DMS 273 (cell line): ENCODE data around the gene RTBDN.

Experiments used
- DNase-seq: peaks from one replicate; lab custom pipeline; 2025; ENCODE audit not compliant: unreplicated experiment; lab: John Stamatoyannopoulos, UW

The RTBDN gene

GRCh38 chr19:12793290-12794195, 40.8 kb downstream of the RTBDN start:
- peak; percentile 98 for DNase-seq

GRCh38 chr19:12792853-12793289, 41.5 kb downstream of the RTBDN start:
- peak; percentile 68 for DNase-seq

GRCh38 chr19:12792051-12792852, 42.1 kb downstream of the RTBDN start:
- peak; percentile 92 for DNase-seq

GRCh38 chr19:12791345-12792050, 42.9 kb downstream of the RTBDN start, which contains the start of gene JUNB:
JUNB (plus strand) TSS chr19:12791486; CDS start chr19:12791772, 286 bp downstream.
- DNase-seq = peak; percentile 98

- no peak for DNase-seq
Observed at GRCh38 chr19:12790628-12791344, 43.6 kb downstream of the RTBDN start.

DNA sequence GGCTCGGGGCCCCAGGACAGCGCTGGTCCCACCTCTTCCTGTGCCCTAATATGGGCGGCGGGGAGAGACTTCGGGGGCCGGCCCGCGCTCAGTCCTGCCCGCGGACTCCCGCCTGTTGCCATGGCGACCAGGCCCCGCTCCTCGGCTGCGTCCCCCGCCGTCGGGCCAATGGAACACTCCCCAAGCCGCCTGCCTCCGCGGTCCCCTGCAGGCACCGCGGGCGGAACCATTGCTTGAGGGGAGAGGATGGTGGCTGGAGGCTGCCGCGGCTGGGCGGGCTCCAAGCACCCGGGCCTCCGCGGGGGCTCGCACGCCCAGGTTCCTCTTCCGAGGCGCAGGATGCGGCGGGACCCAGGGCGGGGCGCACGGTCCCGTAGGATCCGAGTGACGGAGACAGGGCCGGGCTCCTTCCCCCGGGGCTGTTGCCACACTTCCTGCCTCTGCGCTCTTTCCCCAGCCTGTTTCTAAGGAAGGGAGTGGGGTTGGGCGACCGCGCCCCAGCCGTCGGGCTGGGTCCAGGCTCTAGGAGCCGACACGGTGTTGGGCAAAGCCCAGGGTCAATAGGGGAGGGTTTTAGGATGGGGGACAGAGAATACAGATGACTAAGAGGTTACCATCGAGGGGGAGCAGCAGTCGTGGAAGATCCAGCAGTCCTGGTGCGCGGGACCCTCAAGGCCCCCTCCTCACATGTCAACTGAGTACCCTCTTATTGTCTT, 44.3 kb downstream of the RTBDN start:
- peak; percentile 99 for DNase-seq

GRCh38 chr19:12789098-12789903, 45.1 kb downstream of the RTBDN start:
- DNase-seq = peak; percentile 82

DNA sequence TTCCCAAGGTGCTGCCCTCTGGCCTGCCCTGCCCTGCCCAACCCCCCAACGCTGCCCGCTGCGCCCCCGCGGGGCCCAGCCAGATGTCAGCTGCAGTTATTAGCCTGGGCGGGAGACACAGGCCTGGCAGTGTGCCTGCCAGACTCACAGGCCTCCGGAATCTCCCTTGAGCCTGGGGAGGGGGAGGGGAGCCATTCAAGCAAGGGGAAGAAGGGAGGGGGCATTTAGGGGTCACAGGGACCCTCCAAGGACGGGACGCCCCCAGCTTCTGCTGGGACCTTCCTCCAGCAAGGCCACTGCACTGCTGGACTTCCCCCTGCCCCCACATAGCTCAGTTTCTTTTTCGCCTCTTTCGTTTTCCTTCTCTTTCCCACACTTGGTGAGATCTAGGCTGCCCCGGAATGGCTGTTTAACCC, 45.7 kb downstream of the RTBDN start:
- DNase-seq = peak; percentile 95

DNA sequence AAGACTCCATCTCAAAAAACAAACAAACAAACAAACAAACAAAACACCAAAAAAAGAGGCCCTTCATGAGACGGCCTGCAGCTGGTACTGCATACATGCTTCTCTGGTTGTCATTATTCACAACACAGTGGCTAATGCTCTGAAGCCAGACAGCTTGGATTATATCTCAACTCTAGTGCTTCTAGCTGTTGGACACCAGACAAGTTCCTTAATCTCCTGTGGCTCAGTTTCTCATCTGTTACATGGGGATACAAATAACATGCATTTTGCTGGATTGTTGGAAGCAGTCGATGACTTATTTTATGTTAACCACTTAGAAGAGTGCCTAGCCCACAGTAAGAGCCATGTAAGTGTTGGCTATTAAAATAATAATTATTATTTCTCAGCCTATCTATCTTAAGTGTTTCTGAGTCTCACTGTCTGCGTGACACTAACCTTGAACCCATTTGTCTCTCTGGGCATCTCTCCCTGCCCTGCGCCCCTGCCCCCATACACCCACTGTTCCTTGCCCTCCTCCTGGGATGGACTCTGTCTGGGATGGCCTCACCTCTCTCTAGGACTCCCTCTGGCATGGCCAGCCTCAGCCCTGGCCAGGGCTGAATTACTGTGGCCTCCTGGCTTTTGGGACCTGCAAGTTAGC, 46.2 kb downstream of the RTBDN start:
- peak; percentile 66 for DNase-seq

DNA sequence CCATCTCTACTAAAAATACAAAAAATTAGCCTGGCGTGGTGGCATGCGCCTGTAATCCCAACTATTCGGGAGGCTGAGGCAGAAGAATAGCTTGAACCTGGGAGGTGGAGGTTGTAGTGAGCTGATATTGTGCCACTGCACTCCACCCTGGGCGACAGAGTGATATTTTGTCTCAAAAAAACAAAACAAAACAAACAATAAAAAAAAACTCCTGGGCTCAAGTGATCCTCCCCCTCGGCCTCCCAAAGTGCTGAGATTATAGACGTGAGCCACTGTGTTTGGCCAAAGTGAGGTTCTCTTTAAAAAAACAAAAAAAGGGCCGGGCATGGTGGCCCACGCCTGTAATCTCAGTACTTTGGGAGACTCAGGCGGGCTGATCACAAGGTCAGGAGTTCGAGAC, 46.9 kb downstream of the RTBDN start:
- no peak for DNase-seq

DNA sequence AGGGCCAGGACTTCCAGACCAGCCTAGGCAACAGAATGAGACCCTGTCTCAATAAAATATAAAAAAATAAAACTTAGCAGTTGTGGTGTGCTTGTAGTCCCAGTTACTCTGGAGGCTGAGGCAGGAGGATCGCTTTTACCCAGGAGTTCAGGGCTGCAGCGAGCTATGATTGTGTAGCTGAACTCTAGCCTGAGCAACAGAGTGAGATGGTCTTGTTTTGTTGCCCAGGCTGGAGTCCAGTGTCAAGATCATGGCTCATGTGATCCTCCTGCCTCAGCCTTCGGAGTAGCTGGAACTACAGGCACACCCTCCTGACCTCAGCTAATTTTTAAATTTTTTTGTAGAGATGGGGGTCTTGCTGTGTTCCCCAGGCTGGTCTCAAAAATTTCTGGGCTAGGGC, 47.4 kb downstream of the RTBDN start:
- no peak for DNase-seq

DNA sequence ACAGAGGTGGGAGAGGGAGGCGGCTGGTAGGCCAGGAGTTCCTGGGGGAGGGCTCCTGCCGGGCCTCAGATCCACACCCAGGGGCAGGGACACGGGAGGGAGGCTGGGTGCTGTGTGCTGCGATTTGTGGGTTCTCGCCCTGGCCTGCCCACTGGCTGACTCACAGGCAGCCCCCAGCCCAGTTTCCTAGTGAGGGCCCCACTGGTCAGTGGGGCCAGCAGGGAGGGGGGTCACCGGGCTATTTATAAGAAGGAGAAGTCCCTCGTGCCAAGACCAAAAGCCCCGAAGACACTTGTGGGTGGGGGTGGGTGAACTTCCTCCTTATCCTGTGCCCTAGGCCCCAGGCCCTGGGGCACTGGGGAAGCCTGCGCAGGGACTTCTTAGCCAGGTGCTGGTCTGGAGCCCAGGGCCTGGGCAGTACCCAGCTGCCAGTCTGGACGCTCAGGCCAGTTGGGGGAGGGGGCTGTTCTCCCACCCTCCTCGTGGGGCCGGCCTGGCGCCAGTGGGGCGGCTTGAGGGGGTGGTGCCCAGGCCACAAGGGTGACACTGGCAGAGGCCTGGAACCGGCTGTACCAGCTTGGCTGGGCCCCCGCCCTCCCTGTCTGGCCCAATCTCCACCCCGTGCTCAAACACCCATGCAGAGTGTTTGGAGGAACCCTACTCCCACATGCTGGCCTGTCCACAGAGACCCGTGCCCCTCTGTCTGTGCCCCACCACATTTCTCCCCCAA, 48.1 kb downstream of the RTBDN start:
- DNase-seq = no peak

DNA sequence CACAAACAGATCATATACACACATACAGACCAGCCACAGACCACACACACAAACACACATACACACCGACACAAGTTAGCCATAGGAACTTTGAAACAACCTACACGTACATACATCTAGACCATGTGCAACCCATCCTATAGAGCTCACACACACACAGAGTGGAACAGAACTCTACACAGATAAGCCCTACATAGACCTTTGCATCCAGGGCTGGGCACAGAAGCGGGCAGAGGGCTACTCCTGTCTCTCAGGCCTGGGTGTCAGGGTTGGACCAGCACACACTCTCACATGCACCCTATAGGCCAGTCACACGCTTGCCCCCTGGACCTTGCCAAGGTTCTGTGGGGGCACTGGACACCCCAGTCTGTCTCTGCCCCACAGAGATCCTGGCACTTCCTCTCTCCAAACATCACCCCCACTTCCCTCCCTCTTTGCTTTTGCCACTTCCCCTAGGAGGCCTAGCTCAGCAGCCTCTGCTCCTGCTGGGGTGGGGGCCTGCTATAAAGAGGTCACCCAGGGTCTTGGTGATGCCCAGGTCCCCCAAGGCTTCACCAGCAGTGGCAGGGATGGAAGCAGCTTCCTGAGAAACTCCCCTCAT, 48.8 kb downstream of the RTBDN start:
- no peak for DNase-seq

GRCh38 chr19:12784871-12785430, 49.4 kb downstream of the RTBDN start:
- DNase-seq = no peak

GRCh38 chr19:12784394-12784870, 49.9 kb downstream of the RTBDN start:
- no peak for DNase-seq

GRCh38 chr19:12783849-12784393, 50.5 kb downstream of the RTBDN start:
- DNase-seq = no peak
